IMR-90 (cell line): ENCODE results near the gene SAMD10. TPM values are rescaled to one million over a fixed set of nuclear protein-coding genes. Genes with fewer than 3 reads are reported as not detected.

Experiments used
- ATAC-seq: fragments of 200-7000 bp; cut with Tn5 transposase; 2 replicates; pipeline ENCODE4 v1.9.1; 2020; ENCODE audit warnings: low read depth, mild to moderate bottlenecking, moderate library complexity
- BruUV-seq: library from RNA; stranded (reverse); fragments of 400-500 nt; replicated peaks from 2 replicates; lab custom pipeline; 2021; lab: Mats Ljungman, UMichigan
- CTCF ChIA-PET: fragments of 300-600 bp; formaldehyde crosslinking; extraction: SDS; loops from one replicate; lab custom pipeline; 2021; ENCODE audit warnings: antibody characterized with exemption; lab: Yijun Ruan, JAX
- POLR2A ChIA-PET: fragments of 300-600 bp; sonication (Branson Sonifier 250); formaldehyde crosslinking; loops from one replicate; lab custom pipeline; 2022; ENCODE audit warnings: antibody characterized with exemption; ENCODE audit not compliant: unreplicated experiment; lab: Charles Lee
- DNase-seq: peaks from one replicate; pipeline ENCODE4 v3.0.0; 2013
- H2AFZ ChIP-seq: replicated peaks from 2 replicates; pipeline ENCODE3; 2013; ENCODE audit warnings: low read length, mild to moderate bottlenecking; ENCODE audit not compliant: poor library complexity
- H2AK5ac ChIP-seq: 2 replicates; pipeline ENCODE4 v1.6.1; 2013; ENCODE audit warnings: low read depth, low read length, inconsistent platforms
- H2AK9ac ChIP-seq: replicated peaks from 2 replicates; pipeline ENCODE3; 2013; ENCODE audit warnings: mild to moderate bottlenecking, low read depth, low read length, moderate library complexity; ENCODE audit not compliant: poor library complexity
- H2BK120ac ChIP-seq: 2 replicates; pipeline ENCODE4 v1.6.1; 2013; ENCODE audit warnings: low read depth, low read length, inconsistent platforms
- H2BK15ac ChIP-seq: 3 replicates; pipeline ENCODE4 v1.6.1; 2013; ENCODE audit warnings: low read depth, low read length, inconsistent platforms
- H2BK20ac ChIP-seq: 2 replicates; pipeline ENCODE4 v1.6.1; 2013; ENCODE audit warnings: low read depth, mild to moderate bottlenecking, inconsistent platforms, low read length, moderate library complexity
- H2BK5ac ChIP-seq: 2 replicates; pipeline ENCODE4 v1.6.1; 2013; ENCODE audit warnings: mild to moderate bottlenecking, low read depth, low read length, inconsistent platforms; ENCODE audit not compliant: poor library complexity, severe bottlenecking
- H3K14ac ChIP-seq: replicated peaks from 2 replicates; pipeline ENCODE4 v1.6.1; 2013; ENCODE audit warnings: low read depth, low read length, inconsistent platforms
- H3K18ac ChIP-seq: 2 replicates; pipeline ENCODE4 v1.6.1; 2013; ENCODE audit warnings: low read depth, low read length, control low read depth
- H3K23ac ChIP-seq: 2 replicates; pipeline ENCODE4 v1.6.1; 2013; ENCODE audit warnings: low read depth, low read length, inconsistent platforms
- H3K27ac ChIP-seq: 2 replicates; pipeline ENCODE4 v1.5.1; 2013; ENCODE audit warnings: mild to moderate bottlenecking, control low read depth, low read length; ENCODE audit not compliant: insufficient read depth
- H3K27me3 ChIP-seq: 2 replicates; pipeline ENCODE4 v1.6.1; 2013; ENCODE audit warnings: low read length; ENCODE audit not compliant: control insufficient read depth, insufficient read depth
- H3K36me3 ChIP-seq: 2 replicates; pipeline ENCODE4 v1.6.1; 2013; ENCODE audit warnings: low read length, mixed read lengths; ENCODE audit not compliant: control insufficient read depth, insufficient read depth
- H3K4ac ChIP-seq: 2 replicates; pipeline ENCODE4 v1.6.1; 2013; ENCODE audit warnings: low read depth, low read length, inconsistent platforms
- H3K4me1 ChIP-seq: 2 replicates; pipeline ENCODE4 v1.6.1; 2013; ENCODE audit warnings: low read length, mixed read lengths; ENCODE audit not compliant: control insufficient read depth, insufficient read depth
- H3K4me2 ChIP-seq: 2 replicates; pipeline ENCODE4 v1.6.1; 2013; ENCODE audit warnings: low read depth, mild to moderate bottlenecking, control low read depth, low read length, moderate library complexity
- H3K4me3 ChIP-seq: 2 replicates; pipeline ENCODE4 v1.5.1; 2013; ENCODE audit warnings: low read depth, mild to moderate bottlenecking, control low read depth, low read length, moderate library complexity; ENCODE audit not compliant: insufficient read depth
- H3K56ac ChIP-seq: 2 replicates; pipeline ENCODE4 v1.6.1; 2013; ENCODE audit warnings: low read length, inconsistent platforms; ENCODE audit not compliant: insufficient read depth; ENCODE audit errors: extremely low read depth
- H3K79me1 ChIP-seq, 2 experiments: 2 replicates each; pipeline ENCODE4 v1.6.1; 2013; ENCODE audit warnings: low read length in 2 of 2, inconsistent platforms in 1 of 2, low read depth in 1 of 2
- H3K9ac ChIP-seq: 2 replicates; pipeline ENCODE4 v1.6.1; 2013; ENCODE audit warnings: low read depth, low read length, control low read depth
- H3K9me1 ChIP-seq: 2 replicates; pipeline ENCODE4 v1.6.1; 2013; ENCODE audit warnings: low read length, inconsistent platforms; ENCODE audit not compliant: insufficient read depth
- H3K9me3 ChIP-seq: 2 replicates; pipeline ENCODE4 v1.6.1; 2013; ENCODE audit warnings: low read length; ENCODE audit not compliant: control insufficient read depth, insufficient read depth
- H4K20me1 ChIP-seq: 2 replicates; pipeline ENCODE4 v1.6.1; 2013; ENCODE audit warnings: low read length, inconsistent platforms; ENCODE audit not compliant: insufficient read depth
- H4K5ac ChIP-seq: 2 replicates; pipeline ENCODE4 v1.6.1; 2013; ENCODE audit warnings: mild to moderate bottlenecking, low read depth, low read length, control low read depth
- H4K8ac ChIP-seq, 2 experiments: 2 replicates each; pipeline ENCODE4 v1.6.1; 2013; ENCODE audit warnings: low read depth in 2 of 2, low read length in 2 of 2, control low read depth in 1 of 2, inconsistent platforms in 1 of 2
- H4K91ac ChIP-seq: 2 replicates; pipeline ENCODE4 v1.6.1; 2013; ENCODE audit warnings: low read depth, low read length, inconsistent platforms; ENCODE audit not compliant: insufficient read depth
- BHLHE40 ChIP-seq: fragments of 150-350 bp; IDR thresholded peaks from 2 replicates; pipeline ENCODE4 v1.6.1; 2016; ENCODE audit warnings: mild to moderate bottlenecking, low read depth, low read length
- CEBPB ChIP-seq: IDR thresholded peaks from 2 replicates; pipeline ENCODE4 v1.6.1; 2012; ENCODE audit warnings: low read depth, low read length, improper control_type of control experiment
- MAZ ChIP-seq: IDR thresholded peaks from 2 replicates; pipeline ENCODE4 v1.6.1; 2012; ENCODE audit warnings: low read depth, mild to moderate bottlenecking, low read length, improper control_type of control experiment, moderate library complexity, borderline replicate concordance
- MXI1 ChIP-seq: IDR thresholded peaks from 2 replicates; pipeline ENCODE4 v1.6.1; 2012; ENCODE audit warnings: low read depth, mild to moderate bottlenecking, low read length, moderate library complexity, borderline replicate concordance
- NFE2L2 ChIP-seq: fragments of 150-350 bp; IDR thresholded peaks from 2 replicates; pipeline ENCODE4 v1.6.1; 2016; ENCODE audit warnings: low read depth, mild to moderate bottlenecking, low read length
- RAD21 ChIP-seq: IDR thresholded peaks from 2 replicates; pipeline ENCODE4 v1.6.1; 2012; ENCODE audit warnings: low read length, improper control_type of control experiment
- RCOR1 ChIP-seq: IDR thresholded peaks from 2 replicates; pipeline ENCODE4 v1.6.1; 2012; ENCODE audit warnings: mild to moderate bottlenecking, low read length, improper control_type of control experiment; ENCODE audit not compliant: insufficient replicate concordance
- USF2 ChIP-seq: fragments of 150-350 bp; IDR thresholded peaks from 2 replicates; pipeline ENCODE4 v1.6.1; 2017; ENCODE audit warnings: mild to moderate bottlenecking, antibody characterized with exemption, low read length, low read depth
- WGBS, 2 experiments: methylation state at CpG; one replicate each; pipeline versions ENCODE4 v1.1.5 to v1.1.7; 2013; ENCODE audit warnings: missing lambda C conversion rate in 2 of 2; ENCODE audit not compliant: insufficient read length in 1 of 2; ENCODE audit errors: extremely low coverage in 2 of 2; 5-methylcytosine and 5-hydroxymethylcytosine counted together
- dilution Hi-C: fragments of 300-500 bp; cut with HindIII; formaldehyde crosslinking; loops from one replicate; pipeline ENCODE4 v1.14.3; 2018; ENCODE audit warnings: low sequenced_read_pairs; ENCODE audit not compliant: unreplicated experiment
- in situ Hi-C: fragments of 300-500 bp; cut with MboI; formaldehyde crosslinking; loops from 3 replicates; pipeline ENCODE4 v1.14.3; 2019; ENCODE audit warnings: low sequenced_read_pairs, inconsistent platforms, mixed read lengths
- intact Hi-C: fragments of 100-400 bp; cut with micrococcal nuclease; formaldehyde crosslinking; loops from 2 replicates; pipeline ENCODE4 v1.10.0; 2022
- polyA plus RNA-seq, 3 experiments: library from polyadenylated mRNA; depleted of rRNA; stranded (reverse); fragments of >200 nt; gene quantifications; 2 replicates each; pipeline ENCODE4 v1.2.3, GENCODE V29; 2012; ENCODE audit warnings: low replicate concordance in 1 of 3
- total RNA-seq: library from RNA; depleted of rRNA; stranded (reverse); fragments of >200 nt; gene quantifications from 2 replicates; pipeline ENCODE4 v1.2.3, GENCODE V29; 2012
- TF ChIP-seq, protein P1 (sequence below): conservative IDR thresholded peaks from 2 replicates; pipeline ENCODE4 v1.5.1; 2012; ENCODE audit warnings: mild to moderate bottlenecking, low read depth, low read length, improper control_type of control experiment

The SAMD10 gene
- total and polyA plus RNA-seq, 2 of the 4 experiments (the other 2 are of a cell fraction): 0.54 to 4.1 TPM

DNA sequence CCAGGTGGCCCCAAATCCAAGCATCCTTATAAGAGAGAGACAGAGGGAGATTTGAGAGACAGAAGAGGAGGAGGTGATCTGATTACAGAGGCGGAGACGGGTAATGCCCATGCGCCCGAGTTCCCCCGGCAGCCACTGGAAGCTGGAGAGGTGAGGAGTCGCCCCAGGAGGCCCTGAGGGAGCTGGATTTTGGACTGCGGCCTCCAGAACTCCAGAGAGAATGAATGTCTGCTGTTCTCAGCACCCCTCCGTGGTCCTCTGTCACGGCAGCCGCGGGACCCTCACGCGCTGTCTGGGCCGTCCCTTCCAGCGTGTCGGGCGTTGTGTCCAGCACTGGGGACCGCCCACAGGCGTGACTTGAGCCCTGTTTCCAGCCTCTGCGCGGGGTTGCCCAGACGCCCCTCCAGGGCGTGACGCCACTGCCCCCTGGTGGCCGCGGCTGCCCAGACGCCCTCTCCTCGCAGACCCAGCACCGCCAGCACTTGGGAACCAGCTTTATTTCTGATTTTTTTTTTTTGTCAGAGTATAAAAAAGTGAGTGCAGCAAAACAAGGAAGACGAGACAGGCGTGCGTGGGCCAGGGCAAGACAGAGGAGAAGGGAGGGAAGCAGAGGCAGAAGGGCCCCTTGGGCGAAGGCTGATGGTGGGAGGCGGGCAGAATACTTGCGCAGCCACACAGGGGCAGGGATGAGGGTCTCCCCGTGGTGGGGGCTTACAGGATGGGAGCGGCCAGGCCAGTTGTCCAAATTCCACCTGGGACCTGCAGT lies 5.6 kb downstream of the SAMD10 start (continued):
- TF ChIP-seq, protein P1, sequence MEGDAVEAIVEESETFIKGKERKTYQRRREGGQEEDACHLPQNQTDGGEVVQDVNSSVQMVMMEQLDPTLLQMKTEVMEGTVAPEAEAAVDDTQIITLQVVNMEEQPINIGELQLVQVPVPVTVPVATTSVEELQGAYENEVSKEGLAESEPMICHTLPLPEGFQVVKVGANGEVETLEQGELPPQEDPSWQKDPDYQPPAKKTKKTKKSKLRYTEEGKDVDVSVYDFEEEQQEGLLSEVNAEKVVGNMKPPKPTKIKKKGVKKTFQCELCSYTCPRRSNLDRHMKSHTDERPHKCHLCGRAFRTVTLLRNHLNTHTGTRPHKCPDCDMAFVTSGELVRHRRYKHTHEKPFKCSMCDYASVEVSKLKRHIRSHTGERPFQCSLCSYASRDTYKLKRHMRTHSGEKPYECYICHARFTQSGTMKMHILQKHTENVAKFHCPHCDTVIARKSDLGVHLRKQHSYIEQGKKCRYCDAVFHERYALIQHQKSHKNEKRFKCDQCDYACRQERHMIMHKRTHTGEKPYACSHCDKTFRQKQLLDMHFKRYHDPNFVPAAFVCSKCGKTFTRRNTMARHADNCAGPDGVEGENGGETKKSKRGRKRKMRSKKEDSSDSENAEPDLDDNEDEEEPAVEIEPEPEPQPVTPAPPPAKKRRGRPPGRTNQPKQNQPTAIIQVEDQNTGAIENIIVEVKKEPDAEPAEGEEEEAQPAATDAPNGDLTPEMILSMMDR: peak; percentile 98

GRCh38 chr20:63973160-63973479 lies 6.3 kb downstream of the SAMD10 start:
- H3K9me1 ChIP-seq: peaks cover 14% of the 10 kb centered on the region; the same call in 1 of the 2 replicates
- H3K14ac ChIP-seq: no peak overlapping the region
- H3K79me1 ChIP-seq: peaks cover 10 to 11% of the 10 kb centered on the region in 2 experiments; a peak in 3 of 4 replicates
- H3K4me3 ChIP-seq: no peak overlapping the region
- H4K91ac ChIP-seq: no peak overlapping the region
- no peak overlapping the region for H3K27ac ChIP-seq
- no peak overlapping the region for H3K23ac ChIP-seq
- peak overlapping the region; percentile 99 for H2AFZ ChIP-seq
- H3K27me3 ChIP-seq: no peaks in the 10 kb centered on the region
- peak overlapping the region; percentile 70 for H2AK9ac ChIP-seq
- intact Hi-C loops (loop anchor here (5.0 kb wide), 1 partner anchor 196 kb away; no protein-coding TSS in a partner anchor), dilution Hi-C loops (no loop called here), in situ Hi-C loops (loop anchor here (10.0 kb wide), 1 partner anchor 438 kb away; the partner anchor contains the start of gene PTK6)
- POLR2A ChIA-PET: no interaction called here
- H3K56ac ChIP-seq: no peak overlapping the region
- H3K4me2 ChIP-seq: no peak overlapping the region
- no peak for ATAC-seq
- peak overlapping the region; percentile 62 for H2AK5ac ChIP-seq
- no peak for TF ChIP-seq BHLHE40
- TF ChIP-seq USF2: no peak
- TF ChIP-seq MAZ: no peak
- TF ChIP-seq, protein P1: no peak
- no peak for TF ChIP-seq RAD21
- TF ChIP-seq MXI1: no peak
- TF ChIP-seq NFE2L2: no peak
- no peak for TF ChIP-seq RCOR1
- no peak for TF ChIP-seq CEBPB
- no peak overlapping the region for H2BK120ac ChIP-seq
- no TSS peak for BruUV-seq
- H2BK15ac ChIP-seq: no peak overlapping the region
- no peak for DNase-seq
- no CpG with 5 or more reads among the region's 3 CpGs for WGBS, 2 experiments
- no peak overlapping the region for H3K18ac ChIP-seq
- peak overlapping the region in 1 of 2 experiments; percentile 79; a peak in 1 of 4 replicates for H4K8ac ChIP-seq
- H4K5ac ChIP-seq: no peak overlapping the region
- no peak overlapping the region for H2BK5ac ChIP-seq
- no peaks in the 10 kb centered on the region for H3K9me3 ChIP-seq
- CTCF ChIA-PET: interaction anchor here (0.7 kb wide), 1 partner anchor 16 kb away, joined by 3 read pairs; the partner anchor contains the start of gene UCKL1
- no peak overlapping the region for H3K9ac ChIP-seq
- peak overlapping the region; percentile 32; the same call in 1 of the 2 replicates for H3K4ac ChIP-seq
- H4K20me1 ChIP-seq: no peaks in the 10 kb centered on the region
- peaks cover 25% of the 10 kb centered on the region for H3K4me1 ChIP-seq
- H2BK20ac ChIP-seq: no peak overlapping the region
- no peaks in the 10 kb centered on the region for H3K36me3 ChIP-seq
